ENCODE measurements around the gene OR8D4.

GRCh38 chr11:123956752-123957151 lies 54.8 kb downstream of the OR8D4 start:
- no peak for TF ChIP-seq CTCF (IDR thresholded peaks at IDR 0.05; ENCODE audit: low read depth, low read length, poor library complexity, severe bottlenecking)
- TF ChIP-seq EZH2phosphoT487 (IDR thresholded peaks at IDR 0.05; ENCODE audit: borderline replicate concordance, low read length), result no peak

Data from DOHH2 (cell line).